ENCODE data around the gene PRKAR2B.

DNA sequence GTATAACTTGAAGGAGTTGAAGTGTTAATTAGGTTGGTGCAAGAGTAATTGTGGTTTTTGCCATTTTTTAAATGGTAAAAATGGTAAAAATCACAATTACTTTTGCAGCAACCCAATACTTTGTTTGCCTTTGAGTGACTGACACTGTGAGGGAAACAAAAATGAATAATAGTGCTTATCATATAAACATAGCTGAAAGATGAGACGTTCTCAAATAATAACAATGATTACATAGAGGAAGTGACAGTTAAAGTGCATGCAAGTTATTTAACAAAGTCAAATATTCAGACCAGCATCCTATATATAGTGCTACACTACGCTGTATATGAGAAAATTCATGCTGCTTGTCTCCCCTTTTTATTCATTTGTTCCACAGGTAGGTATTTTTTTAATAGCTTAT, 119.6 kb downstream of the PRKAR2B start:
- TF ChIP-seq, protein P1, sequence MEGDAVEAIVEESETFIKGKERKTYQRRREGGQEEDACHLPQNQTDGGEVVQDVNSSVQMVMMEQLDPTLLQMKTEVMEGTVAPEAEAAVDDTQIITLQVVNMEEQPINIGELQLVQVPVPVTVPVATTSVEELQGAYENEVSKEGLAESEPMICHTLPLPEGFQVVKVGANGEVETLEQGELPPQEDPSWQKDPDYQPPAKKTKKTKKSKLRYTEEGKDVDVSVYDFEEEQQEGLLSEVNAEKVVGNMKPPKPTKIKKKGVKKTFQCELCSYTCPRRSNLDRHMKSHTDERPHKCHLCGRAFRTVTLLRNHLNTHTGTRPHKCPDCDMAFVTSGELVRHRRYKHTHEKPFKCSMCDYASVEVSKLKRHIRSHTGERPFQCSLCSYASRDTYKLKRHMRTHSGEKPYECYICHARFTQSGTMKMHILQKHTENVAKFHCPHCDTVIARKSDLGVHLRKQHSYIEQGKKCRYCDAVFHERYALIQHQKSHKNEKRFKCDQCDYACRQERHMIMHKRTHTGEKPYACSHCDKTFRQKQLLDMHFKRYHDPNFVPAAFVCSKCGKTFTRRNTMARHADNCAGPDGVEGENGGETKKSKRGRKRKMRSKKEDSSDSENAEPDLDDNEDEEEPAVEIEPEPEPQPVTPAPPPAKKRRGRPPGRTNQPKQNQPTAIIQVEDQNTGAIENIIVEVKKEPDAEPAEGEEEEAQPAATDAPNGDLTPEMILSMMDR (IDR thresholded peaks at IDR 0.05), result no peak
- no peak for TF ChIP-seq POLR2A (IDR thresholded peaks at IDR 0.05)

Data from uterus (tissue), 2 donors.